Fibroblast of mammary gland (primary cell): ENCODE data around the gene NPDC1.
"Not testable (repeated sequence)": the region's sequence is repeated elsewhere in the genome, so short reads cannot be mapped to it uniquely, and the experiment has no call there.

ENCODE experiments used
- DNase-seq: peaks from one replicate; pipeline ENCODE4 v3.0.0-alpha.2; 2010; ENCODE audit warnings: low read depth
- H3K4me3 ChIP-seq: 2 replicates; pipeline ENCODE4 v1.5.1; 2011; ENCODE audit warnings: low read depth, mild to moderate bottlenecking, low read length, moderate library complexity; ENCODE audit not compliant: control insufficient read depth
- TF ChIP-seq, protein P1 (sequence below): conservative IDR thresholded peaks from 2 replicates; pipeline ENCODE4 v1.5.1; 2011; ENCODE audit warnings: low read depth, low read length, inconsistent platforms; ENCODE audit not compliant: control insufficient read depth, insufficient read depth

The NPDC1 gene

DNA sequence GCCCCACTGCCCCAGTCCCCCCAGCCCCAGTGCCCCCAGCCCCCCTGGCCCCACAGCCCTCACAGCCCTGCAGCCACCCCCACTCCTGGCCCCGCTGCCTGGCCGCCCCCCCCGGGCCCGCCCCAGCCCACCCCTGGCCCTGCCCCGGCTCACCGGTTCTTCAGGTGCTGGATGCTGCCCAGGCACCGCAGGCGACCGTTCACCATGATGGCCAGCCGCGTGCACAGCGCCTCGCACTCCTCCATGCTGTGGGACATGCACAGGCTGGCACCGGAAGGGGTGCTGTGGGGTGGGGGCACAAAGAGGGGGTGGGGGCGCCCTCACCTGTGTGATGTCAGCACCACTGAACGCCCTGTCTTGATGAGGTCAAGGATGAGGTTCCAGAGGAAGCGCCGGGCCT, 36.8 kb downstream of the NPDC1 start:
- TF ChIP-seq, protein P1, sequence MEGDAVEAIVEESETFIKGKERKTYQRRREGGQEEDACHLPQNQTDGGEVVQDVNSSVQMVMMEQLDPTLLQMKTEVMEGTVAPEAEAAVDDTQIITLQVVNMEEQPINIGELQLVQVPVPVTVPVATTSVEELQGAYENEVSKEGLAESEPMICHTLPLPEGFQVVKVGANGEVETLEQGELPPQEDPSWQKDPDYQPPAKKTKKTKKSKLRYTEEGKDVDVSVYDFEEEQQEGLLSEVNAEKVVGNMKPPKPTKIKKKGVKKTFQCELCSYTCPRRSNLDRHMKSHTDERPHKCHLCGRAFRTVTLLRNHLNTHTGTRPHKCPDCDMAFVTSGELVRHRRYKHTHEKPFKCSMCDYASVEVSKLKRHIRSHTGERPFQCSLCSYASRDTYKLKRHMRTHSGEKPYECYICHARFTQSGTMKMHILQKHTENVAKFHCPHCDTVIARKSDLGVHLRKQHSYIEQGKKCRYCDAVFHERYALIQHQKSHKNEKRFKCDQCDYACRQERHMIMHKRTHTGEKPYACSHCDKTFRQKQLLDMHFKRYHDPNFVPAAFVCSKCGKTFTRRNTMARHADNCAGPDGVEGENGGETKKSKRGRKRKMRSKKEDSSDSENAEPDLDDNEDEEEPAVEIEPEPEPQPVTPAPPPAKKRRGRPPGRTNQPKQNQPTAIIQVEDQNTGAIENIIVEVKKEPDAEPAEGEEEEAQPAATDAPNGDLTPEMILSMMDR, result no peak
- no peak for DNase-seq
- no peak overlapping the region for H3K4me3 ChIP-seq

DNA sequence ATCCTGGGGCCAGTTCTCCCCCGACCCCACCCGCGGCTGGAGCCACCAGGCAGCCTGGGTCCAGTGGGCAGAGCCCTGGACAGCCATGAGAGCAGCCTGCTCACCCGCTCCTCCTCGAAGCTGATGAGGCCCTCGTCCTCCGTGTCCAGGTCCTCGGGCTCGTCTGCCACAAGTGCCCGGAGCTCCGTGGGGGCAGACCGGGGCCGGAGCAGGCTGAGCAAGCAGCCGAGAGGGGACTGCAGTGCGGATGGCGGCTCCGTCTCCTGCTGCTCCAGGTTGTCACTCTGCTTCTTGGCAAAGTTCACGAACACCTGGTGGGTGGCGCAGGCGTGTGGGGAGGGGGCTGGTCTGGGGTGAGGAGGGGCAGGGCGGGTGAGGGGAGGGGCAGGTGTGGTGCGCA, 37.7 kb downstream of the NPDC1 start:
- DNase-seq, result no peak
- TF ChIP-seq, protein P1, result no peak
- no peak overlapping the region for H3K4me3 ChIP-seq

- no peak for DNase-seq
- TF ChIP-seq, protein P1, result no peak
- no peak overlapping the region for H3K4me3 ChIP-seq
These were observed 38.1 kb downstream of the NPDC1 start for GRCh38 chr9:137007816-137008270.

DNA sequence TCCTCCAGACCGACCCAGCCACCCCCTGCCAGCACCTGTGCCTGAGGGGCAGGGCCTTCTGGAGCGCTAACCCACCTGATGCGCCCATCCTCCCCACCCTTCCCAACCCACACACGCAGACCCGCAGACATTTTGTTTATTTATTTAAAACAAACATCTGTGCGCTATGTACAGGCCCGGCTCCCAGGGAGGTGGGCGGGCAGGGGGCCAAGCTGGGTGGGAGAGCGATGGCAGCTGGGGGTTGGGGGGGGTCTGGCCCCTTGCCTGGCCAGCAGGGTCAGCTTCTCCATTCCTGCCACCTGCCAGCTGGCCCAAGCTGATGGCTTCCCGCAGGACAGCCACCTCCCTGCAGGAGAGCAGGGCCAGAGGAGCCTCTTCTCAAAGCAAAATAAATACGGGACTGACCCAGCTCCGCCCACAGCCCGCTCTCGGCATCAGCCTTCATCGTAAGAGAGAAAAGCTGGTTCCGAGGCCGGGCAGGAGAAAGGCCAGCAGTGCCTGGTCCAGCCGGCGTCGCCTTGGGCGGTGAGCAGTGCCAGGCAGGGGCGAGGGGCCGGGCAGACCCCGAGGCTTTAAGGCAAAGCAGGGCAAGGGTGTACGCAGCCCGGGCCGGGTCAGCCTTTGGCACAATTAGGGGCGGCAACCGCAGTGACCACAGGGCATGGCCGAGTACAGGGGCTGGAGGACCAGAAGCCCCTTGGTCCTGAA, 38.7 kb downstream of the NPDC1 start:
- TF ChIP-seq, protein P1, result no peak
- no peak overlapping the region for H3K4me3 ChIP-seq
- no peak for DNase-seq

DNA sequence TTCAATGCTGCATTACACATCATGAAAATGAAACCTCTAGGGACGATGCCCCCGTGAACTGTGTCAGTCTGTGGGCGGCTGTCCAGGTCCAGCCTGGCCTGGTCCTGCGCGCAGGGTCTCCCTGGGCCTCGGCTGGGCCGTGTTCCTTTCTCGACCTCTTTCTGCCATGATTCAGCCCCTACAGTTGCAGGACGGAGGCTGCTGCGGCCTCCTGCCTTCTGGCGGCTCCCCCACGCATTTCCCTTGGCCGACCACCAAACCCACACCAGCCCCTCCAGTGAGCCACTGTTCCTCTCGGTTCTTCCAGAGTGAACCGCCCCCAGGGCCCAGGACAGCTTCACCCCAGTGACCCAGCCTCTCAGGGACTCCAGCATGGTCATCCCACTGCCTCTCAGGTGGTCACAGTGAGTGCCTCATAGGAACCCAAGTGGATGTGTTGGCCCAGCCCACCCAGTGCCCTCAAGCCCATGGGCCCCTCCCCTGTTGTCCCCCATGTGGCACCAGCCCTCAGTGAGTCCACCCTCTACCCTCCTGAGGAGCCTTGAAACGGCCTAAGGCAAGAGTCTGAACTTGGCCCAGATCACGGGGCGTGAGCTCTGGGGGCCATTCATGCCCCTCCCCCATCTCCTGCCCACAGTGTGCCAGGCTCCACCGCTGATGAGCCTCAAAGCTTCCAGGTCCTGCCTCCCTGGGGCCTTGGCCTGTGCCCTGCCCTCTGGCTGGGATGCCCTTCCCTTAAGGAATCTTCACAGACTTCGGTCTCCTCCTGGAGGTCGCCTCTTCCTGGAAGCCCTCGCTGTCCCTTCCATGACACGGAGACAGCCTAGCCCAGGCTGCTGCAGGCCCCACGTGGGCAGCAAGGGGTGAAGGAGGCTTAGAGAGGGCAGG, 39.6 kb downstream of the NPDC1 start:
- TF ChIP-seq, protein P1, result no peak
- peak; percentile 51 for DNase-seq
- no peak overlapping the region for H3K4me3 ChIP-seq

GRCh38 chr9:137004285-137004684, 41.7 kb downstream of the NPDC1 start:
- TF ChIP-seq, protein P1, result peak; percentile 6
- H3K4me3 ChIP-seq, DNase-seq: not testable (repeated sequence)
